ENCODE results near the gene SMIM20.

- no peak for TF ChIP-seq CTCF (IDR thresholded peaks at IDR 0.05)
- no peak for TF ChIP-seq POLR2A (IDR thresholded peaks at IDR 0.05)
Observed at GRCh38 chr4:25878676-25879075, 35.3 kb upstream of the SMIM20 start.

Measured in body of pancreas (tissue), 4 donors.